ENCODE data around the gene PRSS50.
A peak's percentile ranks its signal among the peaks of the same experiment; 100 is the strongest.
"Not testable (repeated sequence)": the region's sequence is repeated elsewhere in the genome, so short reads cannot be mapped to it uniquely, and the experiment has no call there.

Gene PRSS50

DNA sequence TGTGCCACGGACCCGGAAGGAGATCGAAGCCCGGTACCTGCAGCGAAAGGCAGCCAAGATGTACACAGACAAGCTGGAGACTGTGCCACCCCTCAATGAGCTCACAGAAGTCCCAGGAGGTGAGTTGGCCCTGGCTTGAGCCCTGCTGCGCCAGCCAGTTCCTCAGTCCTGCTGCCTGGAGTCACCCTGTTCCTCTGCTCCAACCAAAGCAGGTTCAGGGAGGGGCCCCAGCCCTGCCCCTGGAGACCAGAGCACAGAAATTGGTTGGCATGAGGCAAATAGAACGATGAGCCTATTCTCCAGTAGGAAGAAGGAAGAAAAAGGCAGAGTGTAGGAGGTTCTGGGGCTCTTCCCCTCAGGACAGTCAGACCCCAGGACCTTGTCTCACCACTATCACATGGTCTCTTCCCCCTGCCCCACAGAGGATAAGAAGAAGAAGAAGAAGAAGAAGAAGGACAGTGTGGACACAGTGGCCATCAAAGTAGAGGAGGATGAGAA, 8.5 kb downstream of the PRSS50 start:
- no peak for DNase-seq (ENCODE audit: low read depth in 2 of 2, low spot score in 1 of 2)

DNA sequence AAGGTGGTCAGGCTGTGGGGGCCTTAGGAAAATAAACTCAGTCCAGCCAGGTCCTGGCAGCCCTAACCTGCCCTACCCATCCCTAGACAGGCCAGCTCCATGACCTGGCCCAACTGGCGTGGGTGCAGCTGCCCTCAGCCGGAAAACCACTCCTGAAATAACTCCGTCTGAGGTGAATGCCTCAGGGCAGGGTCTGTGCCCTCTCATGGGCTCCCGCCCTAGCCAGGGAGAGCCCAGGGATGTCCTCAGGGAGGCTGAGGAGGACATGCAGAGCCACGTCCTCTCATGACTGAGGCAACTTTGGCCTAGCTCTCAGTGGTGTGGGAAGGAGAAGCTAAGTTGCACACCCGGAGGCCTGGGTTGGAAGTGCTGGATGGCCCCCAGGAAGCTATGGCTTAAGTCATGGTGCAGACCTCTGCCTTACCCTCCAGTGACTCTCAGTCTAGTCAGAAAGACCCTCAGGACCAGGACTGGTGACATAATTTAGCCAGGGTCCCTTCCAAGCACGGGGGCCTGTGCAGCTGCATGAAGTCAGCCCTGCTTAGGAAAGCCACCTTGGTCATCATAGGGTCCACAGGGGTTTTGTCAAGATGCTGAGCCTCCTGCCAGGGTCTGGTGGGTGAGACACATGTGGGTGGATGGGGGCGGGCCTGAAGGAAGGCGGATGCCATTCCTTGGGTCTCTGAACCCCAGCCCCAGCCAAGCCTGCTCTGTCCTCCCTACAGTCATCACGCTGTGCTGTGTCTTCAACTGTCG, 9.1 kb downstream of the PRSS50 start:
- DNase-seq (ENCODE audit: low read depth in 2 of 2, low spot score in 1 of 2) = no peak

DNA sequence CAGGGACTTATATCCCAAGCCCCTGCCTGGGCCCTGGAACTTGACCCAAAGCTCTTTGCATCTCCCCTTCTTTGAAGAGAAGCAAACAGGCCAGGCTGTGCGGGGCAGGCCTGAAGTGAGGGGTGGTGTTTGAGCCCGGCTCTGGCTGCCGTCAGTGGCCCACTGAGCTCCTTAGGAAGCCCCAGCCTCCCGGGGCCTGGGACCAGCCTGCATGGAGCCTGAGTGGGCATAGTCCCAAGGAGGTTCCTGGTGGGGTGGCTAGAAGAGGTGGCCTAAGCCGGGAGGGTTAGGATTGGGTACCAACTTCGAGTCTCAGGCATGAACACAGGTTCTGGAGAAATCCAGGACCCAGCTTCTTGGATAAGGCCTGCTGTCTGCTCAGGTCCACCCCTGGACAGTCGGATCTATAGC, 10.1 kb downstream of the PRSS50 start:
- DNase-seq (ENCODE audit: low read depth in 2 of 2, low spot score in 1 of 2) = no peak

DNA sequence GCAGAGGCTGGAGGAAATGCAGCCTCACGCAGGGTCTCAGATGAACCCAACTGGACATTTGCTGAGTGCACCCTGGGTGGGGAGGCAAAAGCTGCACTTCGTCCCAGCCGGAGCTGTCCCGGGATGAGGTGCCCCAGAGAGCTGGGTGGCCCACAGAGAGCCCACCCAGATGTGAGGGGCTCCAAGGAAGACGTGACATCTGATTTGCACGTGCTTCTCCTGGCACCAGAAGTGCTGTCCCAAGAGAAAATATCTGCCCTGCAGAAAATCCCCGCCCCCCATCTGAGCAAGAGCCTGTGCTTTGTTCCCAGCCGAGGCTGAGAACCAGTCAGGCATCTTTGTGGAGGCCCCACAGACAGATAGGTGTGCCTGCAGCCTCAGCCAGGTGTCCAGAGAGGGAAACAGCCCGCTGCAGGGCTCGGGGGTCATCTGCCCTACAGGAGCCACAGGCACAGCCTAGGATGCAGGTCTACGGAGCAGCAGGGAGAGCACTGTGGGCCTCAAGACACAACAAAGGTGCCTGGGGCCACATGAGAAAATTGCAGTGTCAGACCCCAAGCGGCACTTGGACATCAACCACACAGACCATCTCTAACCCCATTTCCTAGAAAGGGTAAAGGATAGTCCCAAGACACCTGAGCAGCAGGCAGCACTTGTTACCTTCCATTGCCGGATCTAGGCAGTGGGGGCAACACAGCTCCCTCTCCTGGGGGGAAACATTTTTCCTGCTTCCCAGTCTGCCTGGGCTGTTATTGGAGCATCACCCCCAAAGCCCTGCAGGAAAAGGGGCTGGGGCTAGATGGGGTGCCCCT, 10.7 kb downstream of the PRSS50 start:
- DNase-seq (ENCODE audit: low read depth in 2 of 2, low spot score in 1 of 2) = no peak

DNA sequence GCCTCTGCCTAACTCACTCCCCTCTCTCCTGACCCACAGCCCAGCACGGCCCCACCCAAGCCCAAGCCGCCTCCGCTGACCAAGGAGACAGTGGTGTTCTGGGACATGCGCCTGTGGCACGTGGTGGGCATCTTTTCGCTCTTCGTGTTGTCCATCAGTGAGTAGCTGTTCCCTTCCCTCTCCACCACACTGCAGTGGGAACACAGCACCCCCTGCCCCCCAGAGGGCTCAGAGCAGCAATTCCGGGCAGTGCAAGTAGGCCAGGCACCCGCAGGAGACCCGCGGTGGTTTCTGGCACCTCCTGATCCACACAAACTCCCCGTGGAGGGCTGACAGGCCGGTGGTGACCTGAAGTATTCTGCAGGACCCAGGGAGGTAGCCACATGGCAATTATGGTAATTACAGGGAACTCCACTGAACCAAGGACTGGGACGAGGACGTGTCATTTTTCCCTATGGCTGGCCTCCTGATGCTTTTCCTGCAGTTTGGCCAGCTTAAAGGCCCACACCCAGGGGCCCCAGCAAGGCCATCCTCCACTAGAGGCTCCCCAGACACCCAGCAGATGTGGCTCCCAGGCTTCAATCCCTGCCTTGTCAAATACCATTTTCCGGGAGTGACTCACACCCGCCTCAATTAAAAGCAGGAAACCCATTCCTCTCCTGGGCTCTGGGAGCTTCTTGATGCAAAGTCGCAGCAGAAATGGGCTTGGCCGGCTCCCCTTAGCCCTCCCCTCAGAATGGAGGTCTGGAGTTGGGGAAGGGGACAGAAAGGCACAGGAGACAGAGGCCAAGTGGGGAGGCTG, 11.7 kb downstream of the PRSS50 start:
- DNase-seq (ENCODE audit: low read depth in 2 of 2, low spot score in 1 of 2) = no peak

DNA sequence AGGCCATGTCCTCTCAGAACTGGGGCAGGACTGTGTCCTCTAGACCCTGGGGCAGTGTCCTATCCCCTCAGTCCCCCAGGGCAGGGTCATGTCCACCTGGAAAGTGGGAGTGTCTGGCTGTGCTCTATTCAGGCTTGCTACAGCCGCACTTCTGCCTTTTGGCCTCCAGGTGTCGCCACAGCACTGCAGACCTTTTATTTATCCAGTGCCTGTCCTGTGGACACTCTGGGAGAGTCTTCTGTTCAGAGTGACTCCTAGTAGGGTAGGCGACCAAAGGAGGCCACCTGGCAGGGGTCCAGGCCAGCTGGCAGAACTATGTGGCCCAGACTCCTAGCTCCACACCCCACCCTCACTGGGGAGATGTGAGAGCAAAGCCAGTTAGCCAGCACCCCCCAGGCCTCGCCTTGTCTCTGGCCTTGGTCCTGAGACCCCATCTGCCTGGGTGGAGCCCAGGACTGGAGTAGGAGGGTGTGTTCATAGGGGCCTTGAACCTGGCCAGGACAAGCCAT, 12.6 kb downstream of the PRSS50 start:
- DNase-seq (ENCODE audit: low read depth in 2 of 2, low spot score in 1 of 2) = peak; percentile 30 to 43

DNA sequence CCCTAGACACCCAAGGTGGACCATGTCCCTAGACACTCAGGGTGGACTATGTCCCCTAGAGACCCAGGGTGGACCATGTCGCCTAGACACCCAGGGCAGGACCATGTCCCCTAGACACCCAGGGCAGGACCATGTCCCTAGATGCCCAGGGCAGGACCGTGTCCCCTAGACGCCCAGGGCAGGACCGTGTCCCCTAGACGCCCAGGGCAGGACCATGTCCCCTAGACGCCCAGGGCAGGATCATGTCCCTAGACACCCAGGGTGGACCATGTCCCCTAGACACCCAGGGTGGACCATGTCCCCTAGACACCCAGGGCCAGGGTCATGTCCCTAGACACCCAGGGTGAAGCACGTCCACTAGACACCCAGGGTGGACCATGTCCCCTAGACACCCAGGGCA, 13.3 kb downstream of the PRSS50 start:
- DNase-seq (ENCODE audit: low read depth in 2 of 2, low spot score in 1 of 2) = not testable (repeated sequence)

DNA sequence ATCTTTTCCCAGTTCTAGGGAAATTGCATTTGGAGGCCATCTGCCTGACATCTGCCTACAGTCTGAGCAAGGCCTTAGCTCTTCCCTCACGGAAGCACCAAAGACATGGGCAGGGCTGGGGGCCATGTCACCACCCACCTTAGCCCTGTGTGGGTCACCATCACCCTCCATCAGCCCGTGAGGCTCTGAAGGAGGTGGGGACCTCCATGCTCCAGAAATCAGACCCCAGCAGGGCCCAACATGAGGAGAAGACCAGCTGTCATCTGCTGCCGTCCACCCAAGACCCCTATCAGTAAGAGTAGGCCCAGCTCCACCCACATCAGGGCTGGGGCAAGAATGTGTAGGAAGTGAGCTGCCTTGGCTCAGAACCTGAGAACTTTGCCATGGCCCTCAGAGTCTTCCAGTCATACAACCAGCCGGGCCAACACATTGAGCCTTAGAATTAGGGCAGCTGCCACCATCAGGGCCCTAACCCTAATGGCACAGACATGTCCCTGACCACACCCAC, 14.6 kb downstream of the PRSS50 start:
- DNase-seq (ENCODE audit: low read depth in 2 of 2, low spot score in 1 of 2) = no peak

DNA sequence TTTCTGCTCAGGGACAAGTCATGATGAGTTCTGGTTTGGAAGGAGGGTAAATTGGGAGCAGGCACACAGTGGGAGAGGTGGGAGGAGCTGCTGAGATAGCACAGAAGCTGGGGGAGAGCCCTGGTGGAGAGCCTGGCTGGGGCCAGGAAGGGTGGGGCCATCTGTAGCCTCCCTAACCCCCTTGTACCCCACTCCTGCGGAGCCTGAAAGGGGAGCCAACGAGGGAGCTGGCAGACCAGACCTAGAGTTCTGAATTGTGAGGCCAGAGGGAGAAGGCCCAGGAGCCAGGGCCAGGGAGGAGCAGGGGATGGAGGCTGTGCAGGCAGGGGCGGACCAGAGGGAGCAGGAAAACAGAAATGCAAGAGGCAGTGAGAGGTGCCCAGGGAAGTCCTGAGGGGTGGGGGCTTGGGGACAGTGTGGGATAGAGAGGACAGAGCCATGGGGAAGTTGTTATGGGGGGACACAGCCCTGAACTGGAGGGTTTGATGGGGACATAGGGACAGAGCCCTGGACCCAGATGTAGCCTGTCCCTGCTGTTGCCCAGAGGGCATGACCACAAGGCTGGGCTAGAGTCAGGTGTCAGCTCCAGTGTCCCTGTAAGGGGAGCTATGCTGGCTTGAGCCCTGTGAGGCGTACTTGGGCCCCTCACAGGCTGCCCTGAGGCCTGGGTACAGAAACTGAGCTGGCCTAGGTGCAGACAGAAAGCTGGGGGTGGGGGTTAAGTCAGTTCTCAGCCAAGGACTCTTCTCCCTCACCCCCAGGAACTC, 15.2 kb downstream of the PRSS50 start:
- no peak for DNase-seq (ENCODE audit: low read depth in 2 of 2, low spot score in 1 of 2)

DNA sequence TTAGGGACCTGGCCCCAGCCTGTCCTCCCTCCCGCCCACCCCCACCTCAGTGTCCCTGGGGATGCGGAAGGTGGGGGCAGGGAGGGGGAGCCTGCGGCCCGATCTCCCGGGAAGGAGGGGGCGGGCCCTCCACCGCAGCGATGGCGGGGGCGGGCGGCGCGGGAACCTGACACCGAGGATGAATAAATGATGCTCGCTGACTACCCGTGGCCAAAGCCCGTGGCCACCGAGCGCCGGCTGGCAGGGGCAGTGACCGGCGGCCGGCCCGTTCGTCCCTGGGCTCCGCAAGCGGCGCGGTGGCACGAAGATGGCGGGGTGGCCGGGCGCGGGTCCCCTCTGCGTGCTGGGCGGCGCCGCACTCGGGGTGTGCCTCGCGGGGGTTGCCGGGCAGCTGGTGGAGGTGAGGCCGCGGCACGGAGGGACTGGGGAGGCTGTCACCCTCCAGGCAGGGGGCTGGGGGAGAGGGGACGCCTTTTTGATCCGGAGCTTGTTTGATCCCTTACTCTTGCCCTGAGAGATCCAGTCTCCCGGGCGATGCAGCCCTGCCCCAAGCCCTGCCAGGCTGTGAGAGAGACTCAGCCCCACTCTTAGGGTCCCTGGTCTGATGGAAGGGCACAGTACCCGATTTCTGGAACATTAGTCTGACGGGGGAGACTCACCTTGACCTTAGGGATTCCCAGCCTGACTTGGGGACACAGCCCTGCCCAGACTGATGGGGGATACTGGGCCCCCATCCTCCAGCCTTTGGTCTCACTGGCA, 16.3 kb downstream of the PRSS50 start, which contains the start of gene TMIE:
Gene TMIE, plus strand, starts transcription at position 212 of the 759 bp plus-strand sequence. Its CDS starts 96 bp downstream, at position 308.
- no peak for DNase-seq (ENCODE audit: low read depth in 2 of 2, low spot score in 1 of 2)

DNA sequence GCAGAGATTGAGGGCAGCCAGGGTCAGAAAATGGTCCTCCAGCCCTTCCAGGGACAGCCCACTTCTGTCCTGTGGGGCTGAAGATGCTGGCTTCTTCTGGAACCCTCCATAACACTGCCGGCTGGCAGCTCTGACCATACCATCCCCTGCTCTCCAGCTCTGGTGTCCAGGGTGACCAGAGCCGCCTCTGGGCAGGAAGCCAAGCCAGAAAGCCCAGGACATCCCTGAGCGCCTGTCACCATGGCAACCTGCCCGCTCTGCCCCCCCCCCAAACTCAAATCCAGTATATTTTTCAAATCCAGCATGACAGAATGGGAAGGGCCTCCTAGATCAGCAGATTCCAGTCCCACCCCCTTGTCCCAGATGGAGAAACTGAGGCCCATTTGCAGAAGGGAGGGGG, 16.9 kb downstream of the PRSS50 start:
- DNase-seq (ENCODE audit: low read depth in 2 of 2, low spot score in 1 of 2) = no peak

DNA sequence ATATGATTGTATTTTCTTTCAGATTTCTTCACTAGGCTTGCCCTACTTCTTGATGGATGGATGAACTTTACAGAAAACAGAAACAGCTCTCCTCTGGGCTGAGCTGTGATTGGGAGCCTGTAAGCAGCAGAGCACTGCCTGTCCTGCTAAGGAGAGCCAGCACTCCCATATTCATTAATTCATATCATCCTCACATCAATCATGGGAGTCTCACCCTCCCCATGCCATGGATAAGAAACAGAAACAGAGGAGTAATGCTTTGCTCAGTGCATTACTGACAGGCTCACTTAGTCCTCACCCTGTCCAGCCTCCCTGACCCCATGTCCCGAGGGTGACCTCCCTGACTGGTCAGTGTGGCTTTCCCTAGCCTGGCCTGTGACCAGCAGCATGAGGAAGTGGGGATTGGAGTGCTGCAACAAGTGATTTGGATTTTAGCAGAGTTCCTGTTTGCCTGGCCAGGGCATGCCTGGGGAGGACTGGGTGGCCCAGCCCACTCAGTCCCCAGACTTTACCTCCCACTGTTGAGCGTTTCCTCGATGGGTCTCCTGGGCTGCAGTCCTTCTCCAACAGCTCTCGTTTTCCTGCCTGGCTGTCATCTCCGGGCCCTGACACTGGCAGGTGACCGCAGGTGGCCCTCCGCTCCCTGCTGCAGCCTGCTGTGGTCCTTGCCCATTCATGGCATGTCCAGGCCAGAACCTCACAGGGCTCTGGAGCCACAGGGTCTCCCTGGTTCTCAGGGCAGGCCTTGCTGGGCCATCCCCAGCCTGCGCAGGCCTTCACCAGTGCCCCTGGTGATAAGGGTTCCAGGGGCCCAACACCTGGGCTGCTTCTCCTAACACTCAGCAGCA, 17.8 kb downstream of the PRSS50 start:
- no peak for DNase-seq (ENCODE audit: low read depth in 2 of 2, low spot score in 1 of 2)

DNA sequence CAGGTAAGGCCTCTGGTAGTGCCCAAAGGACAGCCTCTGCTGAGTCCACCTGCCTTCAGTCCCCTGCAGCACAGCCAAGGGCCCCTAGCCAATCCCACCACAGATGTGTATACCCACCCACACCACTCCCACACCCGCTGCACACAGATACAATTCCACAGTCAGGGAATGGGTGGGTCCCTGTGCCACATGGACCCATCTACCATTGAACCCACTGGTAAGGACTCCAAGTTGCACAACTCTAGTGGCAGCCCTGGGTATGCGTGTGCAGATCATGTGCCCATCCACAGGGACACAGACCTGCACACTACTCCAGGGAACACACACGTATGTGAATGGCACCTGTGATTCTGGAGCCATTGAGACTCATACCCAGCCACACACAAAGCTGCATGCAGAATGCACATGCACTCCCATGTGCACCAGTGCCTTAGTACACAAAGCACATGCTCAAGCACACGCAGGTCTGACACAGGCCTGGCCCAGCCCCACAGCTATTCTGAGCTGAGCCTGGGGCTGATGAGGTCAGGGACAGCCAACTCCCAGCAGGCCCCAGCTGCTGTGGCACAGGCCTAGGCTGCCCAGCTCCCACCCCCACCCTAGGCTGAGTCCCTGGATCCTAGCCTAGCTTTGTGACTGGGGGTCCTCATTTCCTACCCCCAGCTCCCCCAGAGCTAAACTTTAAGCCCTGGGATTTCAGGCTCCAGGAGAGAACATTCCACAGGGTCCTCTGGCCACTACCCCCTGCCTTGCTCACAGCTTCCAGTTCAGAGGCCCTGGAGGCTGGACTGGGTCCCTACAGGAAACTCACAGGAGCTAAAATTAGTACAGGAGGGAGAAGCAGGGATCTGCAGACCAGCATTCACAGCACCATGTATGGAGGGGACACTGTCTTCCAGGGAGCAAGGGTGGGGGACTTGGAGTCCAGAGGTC, 21.4 kb downstream of the PRSS50 start:
- DNase-seq (ENCODE audit: low read depth in 2 of 2, low spot score in 1 of 2) = no peak

DNA sequence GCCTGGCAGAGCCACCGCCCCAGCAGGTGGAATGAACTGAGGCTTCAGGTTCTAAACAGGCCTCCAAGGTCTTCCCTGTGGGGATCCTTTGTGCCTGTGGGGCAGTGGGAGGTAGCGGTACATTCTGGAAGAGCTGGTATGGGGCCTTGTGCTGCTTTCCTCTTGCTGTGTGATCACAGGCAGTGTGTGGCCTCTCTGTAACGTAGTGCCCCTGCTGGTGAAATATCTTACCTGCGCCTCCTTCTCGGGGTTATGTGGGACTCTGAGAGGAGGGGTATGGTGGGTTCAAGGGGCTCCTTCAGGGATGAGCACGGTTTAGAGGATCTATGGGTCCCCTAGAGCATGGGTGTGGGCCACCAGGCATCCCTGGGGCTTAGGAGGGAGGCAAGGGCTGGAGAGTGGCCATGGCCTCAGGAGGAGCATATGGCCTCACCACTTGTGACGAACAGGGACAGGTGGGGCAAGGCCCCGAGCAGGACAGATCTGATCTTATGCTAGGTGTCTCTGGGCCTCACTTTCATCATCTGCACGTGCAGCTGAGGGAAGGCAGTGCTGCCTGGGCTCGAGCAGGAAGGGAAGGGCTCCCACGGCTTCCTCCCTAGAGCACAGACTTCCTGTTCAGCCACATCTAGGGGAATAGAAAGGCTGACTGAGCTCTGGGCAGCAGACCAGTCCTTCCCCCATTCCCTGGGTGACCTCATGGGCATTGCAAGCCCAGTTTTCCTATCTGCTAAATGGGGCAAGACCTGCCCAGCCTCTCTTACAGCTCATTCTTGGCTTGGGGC, 22.3 kb downstream of the PRSS50 start:
- peak in 1 of 2 donors; percentile 25 for DNase-seq (ENCODE audit: low read depth in 2 of 2, low spot score in 1 of 2)

DNA sequence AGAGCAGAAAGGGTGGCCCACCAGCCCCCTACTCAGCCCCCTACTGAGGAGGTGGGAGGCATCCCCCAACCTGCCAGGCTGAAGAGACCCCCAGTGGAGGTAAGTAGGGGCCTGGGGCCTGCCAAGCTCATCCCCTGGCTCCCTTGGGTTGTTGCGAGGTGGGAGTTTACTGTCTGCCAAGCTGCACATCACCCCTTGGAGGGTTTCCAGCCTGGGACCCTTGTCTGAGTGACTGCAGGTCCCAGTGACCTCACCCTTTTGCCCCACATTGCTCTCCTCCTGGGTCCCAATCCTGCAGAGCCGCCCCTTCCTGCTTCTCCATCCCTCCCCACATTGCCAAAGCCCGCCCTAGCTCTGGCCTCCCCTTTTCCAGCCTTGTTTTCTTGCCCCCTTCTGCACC, 23.1 kb downstream of the PRSS50 start:
- no peak for DNase-seq (ENCODE audit: low read depth in 2 of 2, low spot score in 1 of 2)

DNA sequence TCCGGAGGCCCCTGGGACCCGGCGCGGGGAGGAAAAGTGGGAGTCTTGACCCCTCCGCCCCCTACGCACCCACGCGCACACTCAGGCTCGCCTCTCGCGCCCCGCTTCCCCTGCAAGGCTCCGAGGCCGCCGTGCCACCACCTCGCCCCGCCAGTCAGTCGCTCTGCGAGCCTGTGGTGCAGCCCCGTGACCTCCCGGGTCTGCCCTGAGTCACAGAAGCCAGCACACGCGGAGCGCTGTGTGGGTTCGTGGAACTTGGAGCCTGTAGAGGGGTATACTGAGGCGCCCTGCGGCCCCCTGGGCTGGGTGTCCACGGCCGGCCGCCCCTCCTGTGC, 23.8 kb downstream of the PRSS50 start:
- peak; percentile 6 to 32 for DNase-seq (ENCODE audit: low read depth in 2 of 2, low spot score in 1 of 2)

All from stimulated activated CD8-positive, alpha-beta memory T cell treated with anti-CD3 and anti-CD28 coated beads, Interleukin-4, amount 100 ng/mL, for 4 hours (primary cell).